Measurements from ENCODE around the gene PEA15.

The PEA15 gene

GRCh38 chr1:160171980-160172379 lies 33.2 kb upstream of the PEA15 start:
- peaks cover 37 to 50% (median 46%) of the 10 kb centered on the region in 10 experiments for H3K4me1 ChIP-seq
- no peaks in the 10 kb centered on the region for H4K20me1 ChIP-seq
- no peaks in the 10 kb centered on the region for H3K9me3 ChIP-seq (replicated peaks in 1 of 11)
- H3K36me3 ChIP-seq: no peaks in the 10 kb centered on the region
- H3K27me3 ChIP-seq: no peaks in the 10 kb centered on the region
- no peak overlapping the region for H3K27ac ChIP-seq
- H3K9ac ChIP-seq: no peak overlapping the region
- H3K4me3 ChIP-seq: no peak overlapping the region
- peak overlapping the region in 1 of 11 experiments; percentile 94; a peak in 1 of 22 replicates for H3K4me2 ChIP-seq
- no peak for TF ChIP-seq Cebpa-rat (IDR thresholded peaks at IDR 0.05)

DNA sequence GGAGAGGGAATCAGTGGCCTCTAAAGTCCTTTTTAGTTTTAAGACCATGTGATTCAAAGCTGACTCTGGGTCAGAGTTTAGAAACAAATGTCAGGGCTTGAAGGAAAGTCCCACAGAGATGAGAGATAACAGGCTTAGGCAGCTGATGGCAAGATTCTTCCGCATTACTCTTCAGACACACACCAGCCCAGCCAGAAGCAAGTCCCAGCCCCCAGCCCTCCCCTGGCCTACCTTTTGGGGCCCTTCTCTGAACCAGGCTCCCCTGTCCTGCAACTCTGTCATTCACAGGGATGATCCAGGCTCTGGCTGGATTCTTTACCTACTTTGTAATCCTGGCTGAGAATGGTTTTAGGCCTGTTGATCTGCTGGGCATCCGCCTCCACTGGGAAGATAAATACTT lies 28.0 kb upstream of the PEA15 start:
- H3K27me3 ChIP-seq: no peaks in the 10 kb centered on the region
- H3K4me2 ChIP-seq: no peak overlapping the region
- no peak overlapping the region for H3K4me3 ChIP-seq
- no peak for TF ChIP-seq Cebpa-rat (IDR thresholded peaks at IDR 0.05)
- no peaks in the 10 kb centered on the region for H3K9me3 ChIP-seq (replicated peaks in 1 of 11)
- H3K4me1 ChIP-seq: no peaks in the 10 kb centered on the region
- no peaks in the 10 kb centered on the region for H3K36me3 ChIP-seq
- H4K20me1 ChIP-seq: no peaks in the 10 kb centered on the region
- H3K27ac ChIP-seq: no peak overlapping the region
- no peak overlapping the region for H3K9ac ChIP-seq

GRCh38 chr1:160177667-160178066 lies 27.5 kb upstream of the PEA15 start:
- no peak overlapping the region for H3K9ac ChIP-seq
- no peaks in the 10 kb centered on the region for H3K36me3 ChIP-seq
- no peaks in the 10 kb centered on the region for H4K20me1 ChIP-seq
- no peaks in the 10 kb centered on the region for H3K27me3 ChIP-seq
- TF ChIP-seq Cebpa-rat (IDR thresholded peaks at IDR 0.05): no peak
- no peaks in the 10 kb centered on the region for H3K9me3 ChIP-seq (replicated peaks in 1 of 11)
- H3K4me2 ChIP-seq: no peak overlapping the region
- H3K4me1 ChIP-seq: no peaks in the 10 kb centered on the region
- no peak overlapping the region for H3K4me3 ChIP-seq
- no peak overlapping the region for H3K27ac ChIP-seq

- Histone ChIP-seq H3K4me3 (no peak overlapping the region), H3K4me1 (no peaks in the 10 kb centered on the region), H3K36me3 (no peaks in the 10 kb centered on the region), H3K4me2 (no peak overlapping the region), H3K9me3 (replicated peaks in 1 of 11) (no peaks in the 10 kb centered on the region), H3K9ac (no peak overlapping the region), H3K27ac (no peak overlapping the region), H4K20me1 (no peaks in the 10 kb centered on the region), H3K27me3 (no peaks in the 10 kb centered on the region)
- TF ChIP-seq Cebpa-rat (IDR thresholded peaks at IDR 0.05): no peak
Measured at GRCh38 chr1:160178731-160179130, 26.5 kb upstream of the PEA15 start.

- H3K4me3 ChIP-seq: no peak overlapping the region
- no peak overlapping the region for H3K27ac ChIP-seq
- H3K9ac ChIP-seq: no peak overlapping the region
- no peaks in the 10 kb centered on the region for H3K36me3 ChIP-seq
- no peak for TF ChIP-seq Cebpa-rat (IDR thresholded peaks at IDR 0.05)
- no peaks in the 10 kb centered on the region for H4K20me1 ChIP-seq
- no peaks in the 10 kb centered on the region for H3K9me3 ChIP-seq (replicated peaks in 1 of 11)
- H3K4me2 ChIP-seq: no peak overlapping the region
- H3K4me1 ChIP-seq: no peaks in the 10 kb centered on the region
- H3K27me3 ChIP-seq: no peaks in the 10 kb centered on the region
Measured at GRCh38 chr1:160179336-160179735, 25.8 kb upstream of the PEA15 start.

- H3K27ac ChIP-seq: no peak overlapping the region
Measured at GRCh38 chr1:160186246-160186645, 18.9 kb upstream of the PEA15 start.

GRCh38 chr1:160186729-160187128 lies 18.5 kb upstream of the PEA15 start:
- H4K20me1 ChIP-seq: no peaks in the 10 kb centered on the region
- H3K4me2 ChIP-seq: no peak overlapping the region
- H3K9ac ChIP-seq: no peak overlapping the region
- H3K9me3 ChIP-seq (replicated peaks in 1 of 11): no peaks in the 10 kb centered on the region
- no peak overlapping the region for H3K27ac ChIP-seq
- H3K27me3 ChIP-seq: no peaks in the 10 kb centered on the region
- no peaks in the 10 kb centered on the region for H3K4me1 ChIP-seq
- H3K4me3 ChIP-seq: no peak overlapping the region
- H3K36me3 ChIP-seq: no peaks in the 10 kb centered on the region
- no peak for TF ChIP-seq Cebpa-rat (IDR thresholded peaks at IDR 0.05)

More at GRCh38 chr1:160186246-160186645, 18.9 kb upstream of the PEA15 start:
- H3K4me1 ChIP-seq: no peaks in the 10 kb centered on the region
- H3K4me2 ChIP-seq: no peak overlapping the region
- no peak for TF ChIP-seq Cebpa-rat (IDR thresholded peaks at IDR 0.05)
- no peaks in the 10 kb centered on the region for H3K36me3 ChIP-seq
- no peaks in the 10 kb centered on the region for H3K9me3 ChIP-seq (replicated peaks in 1 of 11)
- H3K4me3 ChIP-seq: no peak overlapping the region
- no peaks in the 10 kb centered on the region for H3K27me3 ChIP-seq
- no peak overlapping the region for H3K9ac ChIP-seq
- H4K20me1 ChIP-seq: no peaks in the 10 kb centered on the region

GRCh38 chr1:160187407-160187806 lies 17.8 kb upstream of the PEA15 start:
- no peaks in the 10 kb centered on the region for H3K27me3 ChIP-seq
- no peaks in the 10 kb centered on the region for H4K20me1 ChIP-seq
- peaks cover 0 to 1% (median 0%) of the 10 kb centered on the region in 10 experiments; a peak in 2 of 20 replicates for H3K4me1 ChIP-seq
- no peak overlapping the region for H3K4me3 ChIP-seq
- H3K4me2 ChIP-seq: no peak overlapping the region
- H3K9ac ChIP-seq: no peak overlapping the region
- H3K9me3 ChIP-seq (replicated peaks in 1 of 11): no peaks in the 10 kb centered on the region
- no peak overlapping the region for H3K27ac ChIP-seq
- no peak for TF ChIP-seq Cebpa-rat (IDR thresholded peaks at IDR 0.05)
- no peaks in the 10 kb centered on the region for H3K36me3 ChIP-seq

- Histone ChIP-seq H3K36me3 (no peaks in the 10 kb centered on the region), H3K27ac (no peak overlapping the region), H3K27me3 (no peaks in the 10 kb centered on the region), H3K4me3 (no peak overlapping the region), H3K4me1 (peaks cover 0 to 9% (median 2%) of the 10 kb centered on the region in 10 experiments; a peak in 10 of 20 replicates), H4K20me1 (no peaks in the 10 kb centered on the region), H3K9ac (no peak overlapping the region), H3K9me3 (replicated peaks in 1 of 11) (no peaks in the 10 kb centered on the region), H3K4me2 (no peak overlapping the region)
- no peak for TF ChIP-seq Cebpa-rat (IDR thresholded peaks at IDR 0.05)
Measured at GRCh38 chr1:160188341-160188740, 16.8 kb upstream of the PEA15 start.

GRCh38 chr1:160189649-160190625 lies 15.2 kb upstream of the PEA15 start, which contains the start of gene CASQ1:
CASQ1 (plus strand) TSS chr1:160190575; CDS start chr1:160190752, 177 bp downstream.
- Histone ChIP-seq H3K27me3 (no peaks in the 10 kb centered on the region), H3K4me2 (no peak within 1 kb of the TSS), H3K9ac (peak within 1 kb of the TSS in 2 of 11 experiments; percentile 15 to 18; a peak in 2 of 22 replicates), H3K9me3 (replicated peaks in 1 of 11) (no peaks in the 10 kb centered on the region), H4K20me1 (no peaks in the 10 kb centered on the region), H3K4me1 (peaks cover 0 to 12% (median 5%) of the 10 kb centered on the region in 10 experiments; a peak in 10 of 20 replicates), H3K36me3 (no peaks in the 10 kb centered on the region), H3K4me3 (no peak within 1 kb of the TSS), H3K27ac (no peak within 1 kb of the TSS)
- TF ChIP-seq Cebpa-rat (IDR thresholded peaks at IDR 0.05): no peak

Measured in BLaER1 treated with 17β-estradiol and CSF1 and Interleukin-3, amounts not matched to agents 10 nM and 100 nM (cell line).